Measurements from ENCODE around the gene C11orf97.
"Not testable (repeated sequence)": the region's sequence is repeated elsewhere in the genome, so short reads cannot be mapped to it uniquely, and the experiment has no call there.

The C11orf97 gene

GRCh38 chr11:94557992-94558391 is 45.7 kb downstream of the C11orf97 start:
- no peak for DNase-seq (ENCODE audit: low spot score)

GRCh38 chr11:94558468-94558867 is 46.2 kb downstream of the C11orf97 start:
- no peak for DNase-seq (ENCODE audit: low spot score)

- no peak for DNase-seq (ENCODE audit: low spot score)
Observed at GRCh38 chr11:94558932-94559331, 46.7 kb downstream of the C11orf97 start.

- no peak for DNase-seq (ENCODE audit: low spot score)
Observed at GRCh38 chr11:94559361-94559760, 47.1 kb downstream of the C11orf97 start.

- no peak for DNase-seq (ENCODE audit: low spot score)
Observed at GRCh38 chr11:94560834-94561233, 48.6 kb downstream of the C11orf97 start.

GRCh38 chr11:94563176-94563847 is 51.1 kb downstream of the C11orf97 start:
- no peak for DNase-seq (ENCODE audit: low spot score)

GRCh38 chr11:94563848-94564467 is 51.7 kb downstream of the C11orf97 start:
- DNase-seq (ENCODE audit: low spot score), result no peak

- no peak for DNase-seq (ENCODE audit: low spot score)
Observed at GRCh38 chr11:94567181-94567670, 55.0 kb downstream of the C11orf97 start, which contains the start of gene PIWIL4. Gene PIWIL4, plus strand, starts transcription at chr11:94567368. Its CDS starts 151 bp downstream, at chr11:94567519.

GRCh38 chr11:94568200-94568599 is 55.9 kb downstream of the C11orf97 start:
- DNase-seq (ENCODE audit: low spot score), result no peak

- no peak for DNase-seq (ENCODE audit: low spot score)
Observed at GRCh38 chr11:94568717-94569116, 56.5 kb downstream of the C11orf97 start.

GRCh38 chr11:94572975-94573374 is 60.7 kb downstream of the C11orf97 start:
- not testable (repeated sequence) for DNase-seq (ENCODE audit: low spot score)

GRCh38 chr11:94574193-94574961 is 62.1 kb downstream of the C11orf97 start:
- DNase-seq (ENCODE audit: low spot score), result no peak

- DNase-seq (ENCODE audit: low spot score), result no peak
Observed at GRCh38 chr11:94576306-94576705, 64.0 kb downstream of the C11orf97 start.

- no peak for DNase-seq (ENCODE audit: low spot score)
Observed at GRCh38 chr11:94577841-94578240, 65.6 kb downstream of the C11orf97 start.
